Measurements from ENCODE around the gene TFF3. TPM values are rescaled to one million over a fixed set of nuclear protein-coding genes. Genes with fewer than 3 reads are reported as not detected.

TFF3 gene
- total RNA-seq, 4 donors from 2014 or later, result 2.9 to 13.2 (median 4.6) TPM; not detected in 1

- TF ChIP-seq CTCF (IDR thresholded peaks at IDR 0.05; ENCODE audit: low read depth), result no peak
Measured at GRCh38 chr21:42358937-42359336, 43.7 kb upstream of the TFF3 start.

- no peak for TF ChIP-seq CTCF (IDR thresholded peaks at IDR 0.05; ENCODE audit: low read depth)
Measured at GRCh38 chr21:42358261-42358660, 43.1 kb upstream of the TFF3 start.

GRCh38 chr21:42357307-42357706 lies 42.1 kb upstream of the TFF3 start:
- TF ChIP-seq CTCF (IDR thresholded peaks at IDR 0.05; ENCODE audit: low read depth), result no peak

GRCh38 chr21:42356650-42357049 lies 41.4 kb upstream of the TFF3 start:
- no peak for TF ChIP-seq CTCF (IDR thresholded peaks at IDR 0.05; ENCODE audit: low read depth)

- TF ChIP-seq CTCF (IDR thresholded peaks at IDR 0.05; ENCODE audit: low read depth), result no peak
Measured at GRCh38 chr21:42356046-42356445, 40.8 kb upstream of the TFF3 start.

- TF ChIP-seq CTCF (IDR thresholded peaks at IDR 0.05; ENCODE audit: low read depth), result no peak
Measured at GRCh38 chr21:42353623-42354022, 38.4 kb upstream of the TFF3 start.

GRCh38 chr21:42352441-42353095 lies 37.4 kb upstream of the TFF3 start:
- TF ChIP-seq CTCF (IDR thresholded peaks at IDR 0.05; ENCODE audit: low read depth), result no peak
